IMR-90 (cell line): Measurements from ENCODE around the gene TENM4. TPM values are rescaled to one million over a fixed set of nuclear protein-coding genes. Genes with fewer than 3 reads are reported as not detected.

ENCODE experiments used
- ATAC-seq: fragments of 200-7000 bp; cut with Tn5 transposase; 2 replicates; pipeline ENCODE4 v1.9.1; 2020; ENCODE audit warnings: low read depth, mild to moderate bottlenecking, moderate library complexity
- BruUV-seq: library from RNA; stranded (reverse); fragments of 400-500 nt; replicated peaks from 2 replicates; lab custom pipeline; 2021; lab: Mats Ljungman, UMichigan
- CTCF ChIA-PET: fragments of 300-600 bp; formaldehyde crosslinking; extraction: SDS; loops from one replicate; lab custom pipeline; 2021; ENCODE audit warnings: antibody characterized with exemption; lab: Yijun Ruan, JAX
- POLR2A ChIA-PET: fragments of 300-600 bp; sonication (Branson Sonifier 250); formaldehyde crosslinking; loops from one replicate; lab custom pipeline; 2022; ENCODE audit warnings: antibody characterized with exemption; ENCODE audit not compliant: unreplicated experiment; lab: Charles Lee
- DNase-seq: peaks from one replicate; pipeline ENCODE4 v3.0.0; 2013
- H2AFZ ChIP-seq: replicated peaks from 2 replicates; pipeline ENCODE3; 2013; ENCODE audit warnings: low read length, mild to moderate bottlenecking; ENCODE audit not compliant: poor library complexity
- H2AK5ac ChIP-seq: 2 replicates; pipeline ENCODE4 v1.6.1; 2013; ENCODE audit warnings: low read depth, low read length, inconsistent platforms
- H2AK9ac ChIP-seq: replicated peaks from 2 replicates; pipeline ENCODE3; 2013; ENCODE audit warnings: mild to moderate bottlenecking, low read depth, low read length, moderate library complexity; ENCODE audit not compliant: poor library complexity
- H2BK120ac ChIP-seq: 2 replicates; pipeline ENCODE4 v1.6.1; 2013; ENCODE audit warnings: low read depth, low read length, inconsistent platforms
- H2BK15ac ChIP-seq: 3 replicates; pipeline ENCODE4 v1.6.1; 2013; ENCODE audit warnings: low read depth, low read length, inconsistent platforms
- H2BK20ac ChIP-seq: 2 replicates; pipeline ENCODE4 v1.6.1; 2013; ENCODE audit warnings: low read depth, mild to moderate bottlenecking, inconsistent platforms, low read length, moderate library complexity
- H2BK5ac ChIP-seq: 2 replicates; pipeline ENCODE4 v1.6.1; 2013; ENCODE audit warnings: mild to moderate bottlenecking, low read depth, low read length, inconsistent platforms; ENCODE audit not compliant: poor library complexity, severe bottlenecking
- H3K14ac ChIP-seq: replicated peaks from 2 replicates; pipeline ENCODE4 v1.6.1; 2013; ENCODE audit warnings: low read depth, low read length, inconsistent platforms
- H3K18ac ChIP-seq: 2 replicates; pipeline ENCODE4 v1.6.1; 2013; ENCODE audit warnings: low read depth, low read length, control low read depth
- H3K23ac ChIP-seq: 2 replicates; pipeline ENCODE4 v1.6.1; 2013; ENCODE audit warnings: low read depth, low read length, inconsistent platforms
- H3K27ac ChIP-seq: 2 replicates; pipeline ENCODE4 v1.5.1; 2013; ENCODE audit warnings: mild to moderate bottlenecking, control low read depth, low read length; ENCODE audit not compliant: insufficient read depth
- H3K27me3 ChIP-seq: 2 replicates; pipeline ENCODE4 v1.6.1; 2013; ENCODE audit warnings: low read length; ENCODE audit not compliant: control insufficient read depth, insufficient read depth
- H3K36me3 ChIP-seq: 2 replicates; pipeline ENCODE4 v1.6.1; 2013; ENCODE audit warnings: low read length, mixed read lengths; ENCODE audit not compliant: control insufficient read depth, insufficient read depth
- H3K4ac ChIP-seq: 2 replicates; pipeline ENCODE4 v1.6.1; 2013; ENCODE audit warnings: low read depth, low read length, inconsistent platforms
- H3K4me1 ChIP-seq: 2 replicates; pipeline ENCODE4 v1.6.1; 2013; ENCODE audit warnings: low read length, mixed read lengths; ENCODE audit not compliant: control insufficient read depth, insufficient read depth
- H3K4me2 ChIP-seq: 2 replicates; pipeline ENCODE4 v1.6.1; 2013; ENCODE audit warnings: low read depth, mild to moderate bottlenecking, control low read depth, low read length, moderate library complexity
- H3K4me3 ChIP-seq: 2 replicates; pipeline ENCODE4 v1.5.1; 2013; ENCODE audit warnings: low read depth, mild to moderate bottlenecking, control low read depth, low read length, moderate library complexity; ENCODE audit not compliant: insufficient read depth
- H3K56ac ChIP-seq: 2 replicates; pipeline ENCODE4 v1.6.1; 2013; ENCODE audit warnings: low read length, inconsistent platforms; ENCODE audit not compliant: insufficient read depth; ENCODE audit errors: extremely low read depth
- H3K79me1 ChIP-seq, 2 experiments: 2 replicates each; pipeline ENCODE4 v1.6.1; 2013; ENCODE audit warnings: low read length in 2 of 2, inconsistent platforms in 1 of 2, low read depth in 1 of 2
- H3K9ac ChIP-seq: 2 replicates; pipeline ENCODE4 v1.6.1; 2013; ENCODE audit warnings: low read depth, low read length, control low read depth
- H3K9me1 ChIP-seq: 2 replicates; pipeline ENCODE4 v1.6.1; 2013; ENCODE audit warnings: low read length, inconsistent platforms; ENCODE audit not compliant: insufficient read depth
- H3K9me3 ChIP-seq: 2 replicates; pipeline ENCODE4 v1.6.1; 2013; ENCODE audit warnings: low read length; ENCODE audit not compliant: control insufficient read depth, insufficient read depth
- H4K20me1 ChIP-seq: 2 replicates; pipeline ENCODE4 v1.6.1; 2013; ENCODE audit warnings: low read length, inconsistent platforms; ENCODE audit not compliant: insufficient read depth
- H4K5ac ChIP-seq: 2 replicates; pipeline ENCODE4 v1.6.1; 2013; ENCODE audit warnings: mild to moderate bottlenecking, low read depth, low read length, control low read depth
- H4K8ac ChIP-seq, 2 experiments: 2 replicates each; pipeline ENCODE4 v1.6.1; 2013; ENCODE audit warnings: low read depth in 2 of 2, low read length in 2 of 2, control low read depth in 1 of 2, inconsistent platforms in 1 of 2
- H4K91ac ChIP-seq: 2 replicates; pipeline ENCODE4 v1.6.1; 2013; ENCODE audit warnings: low read depth, low read length, inconsistent platforms; ENCODE audit not compliant: insufficient read depth
- CEBPB ChIP-seq: IDR thresholded peaks from 2 replicates; pipeline ENCODE4 v1.6.1; 2012; ENCODE audit warnings: low read depth, low read length, improper control_type of control experiment
- CHD1 ChIP-seq: IDR thresholded peaks from 2 replicates; pipeline ENCODE4 v1.6.1; 2012; ENCODE audit warnings: low read depth, low read length, improper control_type of control experiment
- CTCF ChIP-seq: conservative IDR thresholded peaks from 2 replicates; pipeline ENCODE4 v1.5.1; 2012; ENCODE audit warnings: mild to moderate bottlenecking, low read depth, low read length, improper control_type of control experiment
- MXI1 ChIP-seq: IDR thresholded peaks from 2 replicates; pipeline ENCODE4 v1.6.1; 2012; ENCODE audit warnings: low read depth, mild to moderate bottlenecking, low read length, moderate library complexity, borderline replicate concordance
- NFE2L2 ChIP-seq: fragments of 150-350 bp; IDR thresholded peaks from 2 replicates; pipeline ENCODE4 v1.6.1; 2016; ENCODE audit warnings: low read depth, mild to moderate bottlenecking, low read length
- POLR2A ChIP-seq: IDR thresholded peaks from 2 replicates; pipeline ENCODE4 v1.6.1; 2012; ENCODE audit warnings: mild to moderate bottlenecking, low read depth, low read length
- RAD21 ChIP-seq: IDR thresholded peaks from 2 replicates; pipeline ENCODE4 v1.6.1; 2012; ENCODE audit warnings: low read length, improper control_type of control experiment
- USF2 ChIP-seq: fragments of 150-350 bp; IDR thresholded peaks from 2 replicates; pipeline ENCODE4 v1.6.1; 2017; ENCODE audit warnings: mild to moderate bottlenecking, antibody characterized with exemption, low read length, low read depth
- WGBS, 2 experiments: methylation state at CpG; one replicate each; pipeline versions ENCODE4 v1.1.5 to v1.1.7; 2013; ENCODE audit warnings: missing lambda C conversion rate in 2 of 2; ENCODE audit not compliant: insufficient read length in 1 of 2; ENCODE audit errors: extremely low coverage in 2 of 2; 5-methylcytosine and 5-hydroxymethylcytosine counted together
- dilution Hi-C: fragments of 300-500 bp; cut with HindIII; formaldehyde crosslinking; loops from one replicate; pipeline ENCODE4 v1.14.3; 2018; ENCODE audit warnings: low sequenced_read_pairs; ENCODE audit not compliant: unreplicated experiment
- in situ Hi-C: fragments of 300-500 bp; cut with MboI; formaldehyde crosslinking; loops from 3 replicates; pipeline ENCODE4 v1.14.3; 2019; ENCODE audit warnings: low sequenced_read_pairs, inconsistent platforms, mixed read lengths
- intact Hi-C: fragments of 100-400 bp; cut with micrococcal nuclease; formaldehyde crosslinking; loops from 2 replicates; pipeline ENCODE4 v1.10.0; 2022
- polyA plus RNA-seq, 3 experiments: library from polyadenylated mRNA; depleted of rRNA; stranded (reverse); fragments of >200 nt; gene quantifications; 2 replicates each; pipeline ENCODE4 v1.2.3, GENCODE V29; 2012; ENCODE audit warnings: low replicate concordance in 1 of 3
- total RNA-seq: library from RNA; depleted of rRNA; stranded (reverse); fragments of >200 nt; gene quantifications from 2 replicates; pipeline ENCODE4 v1.2.3, GENCODE V29; 2012

TENM4 gene
- total and polyA plus RNA-seq, 2 of the 4 experiments (the other 2 are of a cell fraction) = 7.4 to 9.0 TPM

DNA sequence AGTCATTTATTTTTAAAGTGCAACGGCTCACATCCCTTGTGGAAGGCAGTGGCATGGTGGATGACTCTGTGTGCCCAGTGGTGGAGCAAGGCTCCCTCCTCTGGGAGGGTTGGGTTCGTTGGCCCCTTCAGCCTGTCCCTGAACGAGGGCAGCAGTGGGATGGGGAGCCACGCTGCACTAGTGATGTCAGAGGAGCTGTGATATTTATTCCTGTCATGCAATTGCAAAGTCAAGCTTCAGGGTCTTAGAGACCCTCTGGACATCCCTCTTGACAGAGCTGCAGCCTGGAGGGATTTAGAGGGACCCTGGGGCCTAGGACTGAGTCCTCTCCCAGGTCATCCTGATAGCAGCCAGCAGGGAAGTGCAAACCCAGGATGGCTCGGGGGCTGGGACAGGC is 788.0 kb downstream of the TENM4 start:
- dilution Hi-C loops (no loop called here), intact Hi-C loops (no loop called here), in situ Hi-C loops (loop anchor here (10.0 kb wide), 1 partner anchor 442 kb away; no protein-coding TSS in a partner anchor)
- Histone ChIP-seq H3K4me1 (no peaks in the 10 kb centered on the region; the same call in 1 of the 2 replicates), H2AK9ac (no peak overlapping the region), H3K9me3 (no peaks in the 10 kb centered on the region), H2BK5ac (no peak overlapping the region), H3K14ac (no peak overlapping the region), H3K4me3 (no peak overlapping the region), H2BK20ac (no peak overlapping the region), H3K9me1 (no peaks in the 10 kb centered on the region; the same call in 1 of the 2 replicates), H3K4me2 (no peak overlapping the region), H3K27ac (no peak overlapping the region), H4K5ac (no peak overlapping the region), H3K18ac (no peak overlapping the region), H3K9ac (no peak overlapping the region), H4K8ac (no peak overlapping the region), H4K20me1 (no peaks in the 10 kb centered on the region), H3K36me3 (no peaks in the 10 kb centered on the region), H2AK5ac (no peak overlapping the region), H4K91ac (no peak overlapping the region), H2BK15ac (no peak overlapping the region), H3K56ac (no peak overlapping the region), H3K4ac (no peak overlapping the region), H3K79me1 (no peaks in the 10 kb centered on the region), H2AFZ (no peak overlapping the region), H2BK120ac (no peak overlapping the region), H3K23ac (no peak overlapping the region), H3K27me3 (no peaks in the 10 kb centered on the region)
- ATAC-seq (no peak), DNase-seq (no peak)
- ChIA-PET POLR2A (no interaction called here), CTCF (interaction anchor here (1.3 kb wide), 1 partner anchor 308 kb away, joined by 3 read pairs; no protein-coding TSS in a partner anchor)
- TF ChIP-seq CTCF = no peak
- no peak for TF ChIP-seq MXI1
- TF ChIP-seq USF2 = no peak
- TF ChIP-seq RAD21 = no peak
- no peak for TF ChIP-seq POLR2A
- TF ChIP-seq CHD1 = no peak
- no peak for TF ChIP-seq CEBPB
- no peak for TF ChIP-seq NFE2L2
- BruUV-seq = no TSS peak
- WGBS, 2 experiments = no CpG with 5 or more reads among the region's 5 CpGs
